Stimulated activated CD4-positive, alpha-beta T cell treated with anti-CD3 and anti-CD28 coated beads, Interleukin-15, amount 100 ng/mL, for 24 hours (primary cell): ENCODE results near the gene PRRC2C.
"Not testable (repeated sequence)": the region's sequence is repeated elsewhere in the genome, so short reads cannot be mapped to it uniquely, and the experiment has no call there.

Experiments used
- DNase-seq: peaks from one replicate; pipeline ENCODE4 v3.0.0-alpha.2; 2020

Gene PRRC2C

GRCh38 chr1:171500803-171501202 is 15.5 kb downstream of the PRRC2C start:
- DNase-seq, result no peak

- DNase-seq, result no peak
These were observed 16.1 kb downstream of the PRRC2C start for GRCh38 chr1:171501305-171502024.

GRCh38 chr1:171506525-171507304 is 21.4 kb downstream of the PRRC2C start:
- no peak for DNase-seq

- DNase-seq, result no peak
These were observed 22.1 kb downstream of the PRRC2C start for GRCh38 chr1:171507435-171507834.

- DNase-seq, result no peak
These were observed 23.9 kb downstream of the PRRC2C start for GRCh38 chr1:171509191-171509590.

- no peak for DNase-seq
These were observed 28.4 kb downstream of the PRRC2C start for GRCh38 chr1:171513743-171514142.

GRCh38 chr1:171515299-171515698 is 30.0 kb downstream of the PRRC2C start:
- no peak for DNase-seq

- DNase-seq, result no peak
These were observed 30.4 kb downstream of the PRRC2C start for GRCh38 chr1:171515741-171516140.

- DNase-seq, result no peak
These were observed 36.2 kb downstream of the PRRC2C start for GRCh38 chr1:171521567-171521966.

- no peak for DNase-seq
These were observed 45.3 kb downstream of the PRRC2C start for GRCh38 chr1:171530676-171531075.

- no peak for DNase-seq
These were observed 47.2 kb downstream of the PRRC2C start for GRCh38 chr1:171532520-171532919.

- no peak for DNase-seq
These were observed 60.2 kb downstream of the PRRC2C start for GRCh38 chr1:171545523-171545922.

- no peak for DNase-seq
These were observed 64.7 kb downstream of the PRRC2C start for GRCh38 chr1:171550050-171550449.

- DNase-seq, result not testable (repeated sequence)
These were observed 65.3 kb downstream of the PRRC2C start for GRCh38 chr1:171550598-171551100.

GRCh38 chr1:171553960-171554359 is 68.6 kb downstream of the PRRC2C start:
- DNase-seq, result not testable (repeated sequence)

GRCh38 chr1:171563675-171564074 is 78.3 kb downstream of the PRRC2C start:
- no peak for DNase-seq

- DNase-seq, result no peak
These were observed 81.1 kb downstream of the PRRC2C start for GRCh38 chr1:171566467-171566866.

GRCh38 chr1:171570295-171570694 is 85.0 kb downstream of the PRRC2C start:
- no peak for DNase-seq

- no peak for DNase-seq
These were observed 90.8 kb downstream of the PRRC2C start for GRCh38 chr1:171576144-171576543.

GRCh38 chr1:171581226-171581625 is 95.9 kb downstream of the PRRC2C start:
- no peak for DNase-seq

- DNase-seq, result no peak
These were observed 96.4 kb downstream of the PRRC2C start for GRCh38 chr1:171581766-171582165.

GRCh38 chr1:171582589-171582988 is 97.3 kb downstream of the PRRC2C start:
- DNase-seq, result no peak

- no peak for DNase-seq
These were observed 98.4 kb downstream of the PRRC2C start for GRCh38 chr1:171583591-171584201.

GRCh38 chr1:171585715-171586114 is 100.4 kb downstream of the PRRC2C start:
- no peak for DNase-seq
